ENCODE measurements around the gene KCNN3. TPM values are rescaled to one million over a fixed set of nuclear protein-coding genes. Genes with fewer than 3 reads are reported as not detected.

Gene KCNN3
- total and polyA plus RNA-seq, 4 donors: 0.47 to 4.9 (median 1.9) TPM

DNA sequence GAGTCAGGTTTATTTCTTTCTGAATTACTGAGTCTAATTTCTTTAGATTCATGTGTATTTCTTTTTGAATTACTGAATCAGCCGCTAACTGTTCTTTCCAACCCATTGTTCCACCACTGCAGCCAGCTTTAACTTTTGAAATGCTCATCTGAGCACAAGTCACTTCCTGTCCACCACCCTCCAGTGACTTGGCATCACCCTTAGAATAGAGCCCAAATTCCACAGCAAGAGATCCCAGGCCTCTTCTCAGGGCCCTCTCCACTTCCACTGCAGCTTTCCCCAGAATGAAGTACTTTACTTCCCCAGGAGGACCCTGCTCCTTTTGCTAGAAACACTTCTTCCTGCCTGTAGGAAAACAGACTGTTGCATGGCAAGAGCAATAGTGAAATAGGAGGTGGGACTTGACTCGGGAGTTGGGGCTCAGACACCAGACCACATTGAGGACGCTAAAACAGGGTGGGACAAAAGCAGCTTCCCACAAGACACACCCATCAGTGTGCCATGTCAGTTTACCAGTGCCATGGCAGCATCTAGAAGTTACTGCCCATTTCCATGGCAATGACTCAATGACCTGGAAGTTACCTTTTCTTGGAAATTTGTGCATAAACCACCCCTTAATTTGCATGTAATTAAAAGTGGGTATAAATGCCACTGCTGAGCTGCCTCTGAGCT, 205.6 kb downstream of the KCNN3 start:
- no peaks in the 10 kb centered on the region for H3K27me3 ChIP-seq (ENCODE audit: control insufficient read depth in 3 of 3, insufficient read depth in 3 of 3, low read length in 2 of 3)
- WGBS, 2 donors: 67% methylated on average over 3 of the region's 3 CpGs

DNA sequence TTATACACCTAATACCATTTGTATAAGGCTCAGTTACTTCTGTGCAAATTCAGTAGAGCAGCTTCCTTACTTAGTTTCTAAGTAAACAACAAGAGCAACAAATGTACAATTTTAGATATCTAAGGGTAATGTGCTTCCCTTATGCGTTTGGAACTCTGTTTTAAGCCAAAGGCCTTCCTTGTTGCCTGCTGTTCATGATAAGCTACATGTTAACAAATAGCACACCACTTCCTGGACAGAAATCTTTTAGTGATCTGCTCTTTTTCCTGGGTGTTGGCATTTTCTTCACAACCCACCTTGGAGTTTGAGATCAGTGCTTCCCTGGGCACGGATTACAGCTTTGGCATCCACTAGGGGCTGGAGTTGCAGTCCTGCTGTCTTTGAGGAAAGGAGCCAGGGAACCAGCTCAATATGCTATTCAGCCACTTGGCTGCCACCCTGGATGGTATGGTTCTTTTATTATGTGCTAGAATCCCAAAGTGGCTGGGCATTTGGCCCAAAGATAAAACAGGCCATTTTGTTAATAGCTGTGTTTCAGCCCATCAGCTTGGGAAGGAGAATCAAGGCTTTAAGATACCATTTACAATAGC, 206.5 kb downstream of the KCNN3 start:
- Histone ChIP-seq H3K4me1 (ENCODE audit: control insufficient read depth in 5 of 5, insufficient read depth in 5 of 5, low read length in 5 of 5) (peaks cover 0 to 20% (median 0%) of the 10 kb centered on the region in 5 donors), H3K27ac (ENCODE audit: low read depth in 1 of 2, low read length in 1 of 2) (no peak overlapping the region), H3K9me3 (ENCODE audit: control insufficient read depth in 4 of 4, insufficient read depth in 3 of 4, low read length in 3 of 4) (no peaks in the 10 kb centered on the region), H3K36me3 (ENCODE audit: control insufficient read depth in 4 of 4, insufficient read depth in 4 of 4, low read length in 4 of 4) (no peaks in the 10 kb centered on the region), H3K4me3 (no peak overlapping the region), H3K9ac (ENCODE audit: insufficient read depth in 1 of 2, low read length in 2 of 2) (no peak overlapping the region), H3K27me3 (ENCODE audit: control insufficient read depth in 3 of 3, insufficient read depth in 3 of 3, low read length in 2 of 3) (peaks cover 0 to 2% (median 0%) of the 10 kb centered on the region in 3 donors)
- DNase-seq: peak in 2 of 3 donors; percentile 45 to 61
- ATAC-seq (ENCODE audit: insufficient read depth, low FRiP score): no peak
- 21 to 43% methylated on average over 2 of the region's 2 CpGs for WGBS, 2 donors
- TF ChIP-seq, protein P1, sequence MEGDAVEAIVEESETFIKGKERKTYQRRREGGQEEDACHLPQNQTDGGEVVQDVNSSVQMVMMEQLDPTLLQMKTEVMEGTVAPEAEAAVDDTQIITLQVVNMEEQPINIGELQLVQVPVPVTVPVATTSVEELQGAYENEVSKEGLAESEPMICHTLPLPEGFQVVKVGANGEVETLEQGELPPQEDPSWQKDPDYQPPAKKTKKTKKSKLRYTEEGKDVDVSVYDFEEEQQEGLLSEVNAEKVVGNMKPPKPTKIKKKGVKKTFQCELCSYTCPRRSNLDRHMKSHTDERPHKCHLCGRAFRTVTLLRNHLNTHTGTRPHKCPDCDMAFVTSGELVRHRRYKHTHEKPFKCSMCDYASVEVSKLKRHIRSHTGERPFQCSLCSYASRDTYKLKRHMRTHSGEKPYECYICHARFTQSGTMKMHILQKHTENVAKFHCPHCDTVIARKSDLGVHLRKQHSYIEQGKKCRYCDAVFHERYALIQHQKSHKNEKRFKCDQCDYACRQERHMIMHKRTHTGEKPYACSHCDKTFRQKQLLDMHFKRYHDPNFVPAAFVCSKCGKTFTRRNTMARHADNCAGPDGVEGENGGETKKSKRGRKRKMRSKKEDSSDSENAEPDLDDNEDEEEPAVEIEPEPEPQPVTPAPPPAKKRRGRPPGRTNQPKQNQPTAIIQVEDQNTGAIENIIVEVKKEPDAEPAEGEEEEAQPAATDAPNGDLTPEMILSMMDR (IDR thresholded peaks at IDR 0.05; ENCODE audit: control extremely low read depth, extremely low read depth): no peak

More for the DNA sequence above, 205.6 kb downstream of the KCNN3 start:
- Histone ChIP-seq H3K4me3 (no peak overlapping the region), H3K27ac (ENCODE audit: low read depth in 1 of 2, low read length in 1 of 2) (no peak overlapping the region), H3K9me3 (ENCODE audit: control insufficient read depth in 4 of 4, insufficient read depth in 3 of 4, low read length in 3 of 4) (no peaks in the 10 kb centered on the region), H3K4me1 (ENCODE audit: control insufficient read depth in 5 of 5, insufficient read depth in 5 of 5, low read length in 5 of 5) (peaks cover 0 to 20% (median 0%) of the 10 kb centered on the region in 5 donors), H3K9ac (ENCODE audit: insufficient read depth in 1 of 2, low read length in 2 of 2) (no peak overlapping the region), H3K36me3 (ENCODE audit: control insufficient read depth in 4 of 4, insufficient read depth in 4 of 4, low read length in 4 of 4) (no peaks in the 10 kb centered on the region)
- DNase-seq: no peak
- TF ChIP-seq, protein P1 (IDR thresholded peaks at IDR 0.05; ENCODE audit: control extremely low read depth, extremely low read depth): no peak
- no peak for ATAC-seq (ENCODE audit: insufficient read depth, low FRiP score)

DNA sequence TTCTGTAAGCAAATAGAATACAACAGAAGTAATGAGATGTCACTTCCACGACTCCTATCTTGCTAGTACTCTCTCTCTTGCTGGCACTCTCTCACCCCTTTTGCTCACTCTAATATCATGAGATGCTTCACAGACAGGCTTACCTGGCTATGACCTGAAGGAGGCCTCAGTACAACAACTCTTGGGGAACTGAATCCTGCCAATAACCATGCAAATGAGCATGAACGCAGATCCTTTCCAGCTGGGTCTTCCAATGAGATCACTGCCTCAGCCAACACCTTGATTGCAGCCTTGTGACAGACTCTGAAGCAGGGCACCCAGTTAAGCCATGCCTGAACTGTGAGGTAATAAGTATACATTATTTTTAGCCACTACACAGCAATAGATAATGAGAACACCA, 209.0 kb downstream of the KCNN3 start:
- ATAC-seq (ENCODE audit: insufficient read depth, low FRiP score) (no peak), DNase-seq (no peak)
- H3K9ac ChIP-seq (ENCODE audit: insufficient read depth in 1 of 2, low read length in 2 of 2): no peak overlapping the region
- H3K9me3 ChIP-seq (ENCODE audit: control insufficient read depth in 4 of 4, insufficient read depth in 3 of 4, low read length in 3 of 4): no peaks in the 10 kb centered on the region
- H3K4me1 ChIP-seq (ENCODE audit: control insufficient read depth in 5 of 5, insufficient read depth in 5 of 5, low read length in 5 of 5): peaks cover 0 to 15% (median 0%) of the 10 kb centered on the region in 5 donors
- TF ChIP-seq, protein P1 (IDR thresholded peaks at IDR 0.05; ENCODE audit: control extremely low read depth, extremely low read depth): no peak
- peaks cover 0 to 9% (median 0%) of the 10 kb centered on the region in 3 donors for H3K27me3 ChIP-seq (ENCODE audit: control insufficient read depth in 3 of 3, insufficient read depth in 3 of 3, low read length in 2 of 3)
- no peak overlapping the region for H3K4me3 ChIP-seq
- WGBS, 2 donors: 68 to 78% methylated on average over 2 of the region's 2 CpGs
- no peaks in the 10 kb centered on the region for H3K36me3 ChIP-seq (ENCODE audit: control insufficient read depth in 4 of 4, insufficient read depth in 4 of 4, low read length in 4 of 4)
- H3K27ac ChIP-seq (ENCODE audit: low read depth in 1 of 2, low read length in 1 of 2): no peak overlapping the region

All from lung (tissue), 12 donors.